ENCODE measurements around the gene KRT17.

GRCh38 chr17:41578971-41579370, 45.4 kb downstream of the KRT17 start:
- no peak for TF ChIP-seq CTCF (IDR thresholded peaks at IDR 0.05)
- TF ChIP-seq POLR2A (IDR thresholded peaks at IDR 0.05), result no peak
